ENCODE measurements around the gene TMEM236.

DNA sequence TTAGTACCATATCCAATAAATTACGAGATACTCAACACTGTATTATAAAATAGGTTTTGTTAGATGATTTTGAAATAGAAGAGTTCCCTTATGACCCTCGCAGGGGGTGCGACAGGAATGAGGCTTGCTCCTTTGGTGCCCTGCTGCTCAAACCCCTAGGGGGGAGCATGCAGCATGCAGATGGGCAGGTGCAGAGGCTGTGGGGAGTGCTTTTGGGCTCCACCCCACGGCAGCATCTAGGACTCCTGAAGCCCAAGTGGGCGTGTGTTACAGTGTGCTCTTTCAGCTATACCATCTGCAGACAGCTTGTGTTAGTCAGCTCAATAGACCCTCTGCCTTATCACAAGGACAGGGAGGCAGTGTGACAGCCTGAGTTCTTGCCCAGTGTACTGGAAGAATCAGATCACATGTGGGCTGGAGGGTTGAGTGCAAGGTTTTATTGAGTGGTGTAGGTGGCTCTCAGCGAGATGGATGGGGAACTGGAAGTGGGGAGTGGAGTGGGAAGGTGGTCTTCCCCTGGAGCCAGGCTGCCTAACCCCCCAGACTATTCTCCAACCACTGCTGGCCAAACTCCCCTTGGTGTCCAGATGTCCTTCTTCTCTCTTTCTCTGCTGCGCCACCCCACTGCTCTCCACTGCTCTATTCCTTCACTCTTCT, 54.0 kb downstream of the TMEM236 start:
- TF ChIP-seq, protein P1, sequence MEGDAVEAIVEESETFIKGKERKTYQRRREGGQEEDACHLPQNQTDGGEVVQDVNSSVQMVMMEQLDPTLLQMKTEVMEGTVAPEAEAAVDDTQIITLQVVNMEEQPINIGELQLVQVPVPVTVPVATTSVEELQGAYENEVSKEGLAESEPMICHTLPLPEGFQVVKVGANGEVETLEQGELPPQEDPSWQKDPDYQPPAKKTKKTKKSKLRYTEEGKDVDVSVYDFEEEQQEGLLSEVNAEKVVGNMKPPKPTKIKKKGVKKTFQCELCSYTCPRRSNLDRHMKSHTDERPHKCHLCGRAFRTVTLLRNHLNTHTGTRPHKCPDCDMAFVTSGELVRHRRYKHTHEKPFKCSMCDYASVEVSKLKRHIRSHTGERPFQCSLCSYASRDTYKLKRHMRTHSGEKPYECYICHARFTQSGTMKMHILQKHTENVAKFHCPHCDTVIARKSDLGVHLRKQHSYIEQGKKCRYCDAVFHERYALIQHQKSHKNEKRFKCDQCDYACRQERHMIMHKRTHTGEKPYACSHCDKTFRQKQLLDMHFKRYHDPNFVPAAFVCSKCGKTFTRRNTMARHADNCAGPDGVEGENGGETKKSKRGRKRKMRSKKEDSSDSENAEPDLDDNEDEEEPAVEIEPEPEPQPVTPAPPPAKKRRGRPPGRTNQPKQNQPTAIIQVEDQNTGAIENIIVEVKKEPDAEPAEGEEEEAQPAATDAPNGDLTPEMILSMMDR (IDR thresholded peaks at IDR 0.05; ENCODE audit: insufficient read depth, low read length, poor library complexity, severe bottlenecking) = peak; percentile 24
- no peak for TF ChIP-seq EZH2phosphoT487 (conservative IDR thresholded peaks at IDR 0.05; ENCODE audit: low read length)
